ENCODE data around the gene PPIL1. TPM values are rescaled to one million over a fixed set of nuclear protein-coding genes. Genes with fewer than 3 reads are reported as not detected.
"Not testable (repeated sequence)": the region's sequence is repeated elsewhere in the genome, so short reads cannot be mapped to it uniquely, and the experiment has no call there.

Gene PPIL1
- total RNA-seq, 1 donor from 2014 or later, result 28.6 TPM

GRCh38 chr6:36817176-36817817, 57.3 kb downstream of the PPIL1 start:
- DNase-seq (ENCODE audit: low spot score), result no peak

DNA sequence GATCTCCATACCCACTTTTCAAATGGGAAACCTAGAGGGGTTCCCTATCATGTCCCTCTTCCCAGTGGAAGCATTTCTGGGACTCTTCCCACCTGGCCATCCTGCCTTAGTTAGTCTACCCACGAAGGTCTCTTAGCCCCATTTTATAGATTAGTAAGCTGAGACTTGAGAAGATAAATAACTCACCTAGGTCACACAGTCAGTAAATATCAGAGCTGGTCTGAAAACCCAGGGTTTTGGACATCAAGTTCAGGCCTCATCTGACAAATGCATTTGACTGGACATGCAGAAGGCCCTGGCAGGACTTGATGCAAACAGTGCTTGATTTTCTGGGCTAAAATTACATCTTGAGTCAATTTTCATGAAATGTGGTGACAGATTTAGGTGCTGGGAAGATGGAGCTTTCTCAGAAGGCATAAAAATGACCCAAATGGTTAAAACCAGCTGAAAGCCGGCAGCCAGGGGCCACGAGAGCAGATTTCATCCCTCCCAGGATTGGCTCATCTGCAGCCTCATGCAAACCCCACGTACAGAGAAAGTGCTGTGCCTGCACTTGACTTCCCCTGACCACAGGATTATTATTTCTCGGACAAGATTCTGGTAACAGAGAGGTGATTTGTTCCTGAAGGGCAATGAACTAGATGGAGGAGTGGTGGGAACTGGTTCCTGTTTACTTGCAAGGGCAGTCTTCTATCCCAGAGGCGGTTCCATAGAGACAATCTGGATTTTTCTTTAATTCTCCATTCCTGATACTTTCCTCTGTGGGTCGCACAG, 58.5 kb downstream of the PPIL1 start:
- no peak for DNase-seq (ENCODE audit: low spot score)

DNA sequence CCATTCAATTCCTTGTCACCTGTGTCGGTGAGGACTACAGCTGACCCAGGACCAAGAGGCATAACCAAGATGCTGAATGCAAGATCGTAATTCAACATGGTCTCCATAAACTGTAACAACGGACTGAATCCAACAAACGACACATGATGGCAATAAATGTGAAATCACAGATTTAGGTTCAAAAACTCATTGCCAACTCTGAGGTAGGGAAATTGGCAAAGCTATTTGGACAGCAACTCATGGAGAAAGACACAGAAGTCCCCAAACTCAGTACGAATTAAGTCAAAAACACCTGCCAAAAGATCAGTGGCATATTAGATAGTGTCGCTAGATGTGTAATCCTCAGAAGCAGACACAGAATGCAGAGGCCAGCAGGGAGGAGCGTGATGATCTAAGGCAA, 60.4 kb downstream of the PPIL1 start:
- DNase-seq (ENCODE audit: low spot score), result no peak

- DNase-seq (ENCODE audit: low spot score), result no peak
These were observed 61.1 kb downstream of the PPIL1 start for GRCh38 chr6:36813526-36813925.

DNA sequence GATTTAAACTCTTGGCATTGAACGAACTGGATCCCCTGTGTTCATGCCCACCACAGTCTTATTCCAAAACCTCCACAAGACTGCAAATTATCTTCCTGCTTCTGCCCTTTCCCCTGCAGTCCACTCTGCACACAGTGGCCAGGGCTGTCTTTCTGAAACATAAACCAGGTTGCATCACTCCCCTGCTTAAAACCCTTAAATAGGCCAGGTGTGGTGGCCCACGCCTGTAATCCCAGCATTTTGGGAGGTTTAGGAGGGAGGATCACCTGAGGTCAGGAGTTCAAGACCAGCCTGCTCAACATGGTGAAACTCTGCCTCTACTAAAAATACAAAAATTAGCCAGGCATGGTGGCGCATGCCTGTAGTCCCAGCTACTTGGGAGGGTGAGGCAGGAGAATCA, 61.6 kb downstream of the PPIL1 start:
- DNase-seq (ENCODE audit: low spot score), result not testable (repeated sequence)

DNA sequence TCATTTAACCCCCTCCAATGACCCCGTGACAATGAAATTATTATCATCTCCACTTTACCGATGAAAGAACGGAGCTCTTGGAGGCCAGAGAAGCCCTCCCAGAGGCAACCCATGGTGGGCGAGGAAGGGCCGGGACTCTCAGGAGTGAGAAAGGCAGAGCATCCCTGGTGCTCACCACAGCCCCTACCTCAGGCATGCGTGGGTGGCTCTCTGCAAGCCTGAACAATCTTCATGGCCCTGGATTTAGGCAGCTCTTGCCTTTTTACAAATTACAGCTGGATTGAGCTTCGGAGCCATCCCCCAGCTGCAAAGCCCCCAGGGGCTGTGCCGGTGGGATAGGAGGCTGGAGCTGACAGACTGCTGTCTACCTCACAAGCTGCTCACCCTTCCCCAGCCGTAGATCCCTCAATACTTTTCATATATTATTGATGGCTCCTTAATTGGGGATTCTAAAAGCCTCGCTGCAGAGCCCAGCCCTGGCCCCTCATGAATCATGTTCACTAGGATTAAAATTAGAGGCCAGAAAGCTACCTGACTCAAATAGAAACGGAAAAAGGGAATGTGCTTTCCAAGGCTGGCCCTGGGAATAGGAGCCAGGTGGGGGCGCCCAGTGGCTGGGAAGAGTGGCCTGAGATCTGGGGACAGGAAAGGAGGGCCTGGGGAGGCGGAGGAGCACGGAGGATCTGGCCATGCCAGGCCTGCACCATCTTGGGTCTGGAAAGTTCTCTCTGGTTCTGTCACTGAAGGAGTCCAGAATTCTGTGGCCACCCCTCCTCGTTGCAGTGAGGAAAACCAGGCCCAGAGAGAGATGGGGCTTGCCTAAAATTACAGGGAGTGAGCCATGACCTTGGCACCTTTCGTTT, 64.4 kb downstream of the PPIL1 start:
- no peak for DNase-seq (ENCODE audit: low spot score)

GRCh38 chr6:36809156-36809555, 65.4 kb downstream of the PPIL1 start:
- DNase-seq (ENCODE audit: low spot score), result no peak

GRCh38 chr6:36808634-36809033, 66.0 kb downstream of the PPIL1 start:
- no peak for DNase-seq (ENCODE audit: low spot score)

DNA sequence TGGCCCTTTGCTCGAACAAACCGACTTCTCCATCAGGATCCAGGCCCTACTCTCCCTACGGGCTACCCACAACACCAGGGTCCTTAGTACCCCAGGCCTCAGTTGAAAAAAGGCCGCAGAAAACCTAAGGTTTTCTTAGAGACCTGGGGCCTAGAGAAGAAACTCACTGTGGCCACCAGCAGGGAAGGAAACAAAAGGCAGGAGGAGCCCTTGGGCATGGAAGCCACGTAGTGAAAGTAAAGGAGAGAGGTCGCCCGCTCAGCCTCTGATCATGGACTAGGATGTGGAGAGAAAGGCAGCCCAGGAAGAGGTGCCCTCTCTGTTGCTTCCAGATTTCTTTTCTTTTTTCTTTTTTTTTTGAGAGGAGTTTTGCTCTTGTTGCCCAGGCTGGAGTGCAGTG, 66.9 kb downstream of the PPIL1 start:
- DNase-seq (ENCODE audit: low spot score), result no peak

- DNase-seq (ENCODE audit: low spot score), result no peak
These were observed 67.5 kb downstream of the PPIL1 start for GRCh38 chr6:36807143-36807542.

- no peak for DNase-seq (ENCODE audit: low spot score)
These were observed 68.7 kb downstream of the PPIL1 start for GRCh38 chr6:36805917-36806316.

- no peak for DNase-seq (ENCODE audit: low spot score)
These were observed 69.4 kb downstream of the PPIL1 start for GRCh38 chr6:36805096-36805797.

Other genes with a start within 250 kb of the PPIL1 start
- gene CDKN1A, start 196.1 kb downstream of the PPIL1 start, total RNA-seq (ENCODE audit: insufficient read depth, low replicate concordance), result 34.2 TPM
- gene RAB44, start 177.0 kb downstream of the PPIL1 start, total RNA-seq (ENCODE audit: insufficient read depth, low replicate concordance), result not detected
- 16.9 TPM for gene CPNE5, start 35.4 kb downstream of the PPIL1 start, total RNA-seq (ENCODE audit: insufficient read depth, low replicate concordance)
- gene C6orf89, start 11.1 kb upstream of the PPIL1 start, total RNA-seq (ENCODE audit: insufficient read depth, low replicate concordance), result 40.2 TPM
- 16.1 TPM for gene PI16, start 79.9 kb upstream of the PPIL1 start, total RNA-seq (ENCODE audit: insufficient read depth, low replicate concordance)
- gene MTCH1, start 111.4 kb upstream of the PPIL1 start, total RNA-seq (ENCODE audit: insufficient read depth, low replicate concordance), result 267 TPM
- gene FGD2, start 130.9 kb upstream of the PPIL1 start, total RNA-seq (ENCODE audit: insufficient read depth, low replicate concordance), result 6.5 TPM

Measured in umbilical cord (tissue), 2 donors.